ENCODE data around the gene NAXD.

NAXD gene

GRCh38 chr13:110636701-110637201 is 21.4 kb downstream of the NAXD start:
- H4K20me1 ChIP-seq, result peaks cover 30 to 89% (median 72%) of the 10 kb centered on the region in 11 experiments; a peak in 21 of 22 replicates
- no peaks in the 10 kb centered on the region for H3K27me3 ChIP-seq
- H3K4me3 ChIP-seq, result no peak overlapping the region
- peaks cover 77 to 91% (median 83%) of the 10 kb centered on the region in 11 experiments for H3K36me3 ChIP-seq
- no peaks in the 10 kb centered on the region for H3K9me3 ChIP-seq (replicated peaks in 1 of 11)
- H3K27ac ChIP-seq, result no peak overlapping the region
- H3K4me1 ChIP-seq, result peaks cover 0 to 11% (median 8%) of the 10 kb centered on the region in 10 experiments; a peak in 13 of 20 replicates
- H3K4me2 ChIP-seq, result no peak overlapping the region
- TF ChIP-seq Cebpa-rat (IDR thresholded peaks at IDR 0.05), result no peak
- H3K9ac ChIP-seq, result no peak overlapping the region

- peaks cover 0 to 11% (median 8%) of the 10 kb centered on the region in 10 experiments; a peak in 13 of 20 replicates for H3K4me1 ChIP-seq
- H3K4me2 ChIP-seq, result no peak overlapping the region
- TF ChIP-seq Cebpa-rat (IDR thresholded peaks at IDR 0.05), result no peak
- no peak overlapping the region for H3K4me3 ChIP-seq
- peaks cover 78 to 91% (median 86%) of the 10 kb centered on the region in 11 experiments for H3K36me3 ChIP-seq
- no peaks in the 10 kb centered on the region for H3K9me3 ChIP-seq (replicated peaks in 1 of 11)
- H4K20me1 ChIP-seq, result peaks cover 28 to 92% (median 74%) of the 10 kb centered on the region in 11 experiments; a peak in 21 of 22 replicates
- no peak overlapping the region for H3K27ac ChIP-seq
- H3K27me3 ChIP-seq, result no peaks in the 10 kb centered on the region
- no peak overlapping the region for H3K9ac ChIP-seq
Measured at GRCh38 chr13:110637275-110637674, 21.9 kb downstream of the NAXD start.

GRCh38 chr13:110637747-110638146 is 22.4 kb downstream of the NAXD start:
- peaks cover 28 to 97% (median 79%) of the 10 kb centered on the region in 11 experiments; a peak in 21 of 22 replicates for H4K20me1 ChIP-seq
- TF ChIP-seq Cebpa-rat (IDR thresholded peaks at IDR 0.05), result no peak
- no peak overlapping the region for H3K27ac ChIP-seq
- H3K36me3 ChIP-seq, result peaks cover 83 to 93% (median 91%) of the 10 kb centered on the region in 11 experiments
- peaks cover 0 to 11% (median 8%) of the 10 kb centered on the region in 10 experiments; a peak in 13 of 20 replicates for H3K4me1 ChIP-seq
- no peak overlapping the region for H3K4me2 ChIP-seq
- no peaks in the 10 kb centered on the region for H3K9me3 ChIP-seq (replicated peaks in 1 of 11)
- no peak overlapping the region for H3K4me3 ChIP-seq
- no peak overlapping the region for H3K9ac ChIP-seq
- H3K27me3 ChIP-seq, result no peaks in the 10 kb centered on the region

GRCh38 chr13:110638257-110638656 is 22.9 kb downstream of the NAXD start:
- Histone ChIP-seq H3K27me3 (no peaks in the 10 kb centered on the region), H3K4me3 (no peak overlapping the region), H3K27ac (no peak overlapping the region), H3K36me3 (peaks cover 88 to 99% (median 96%) of the 10 kb centered on the region in 11 experiments), H3K4me1 (peaks cover 0 to 11% (median 8%) of the 10 kb centered on the region in 10 experiments; a peak in 13 of 20 replicates), H3K9me3 (replicated peaks in 1 of 11) (no peaks in the 10 kb centered on the region), H3K9ac (no peak overlapping the region), H4K20me1 (peaks cover 28 to 98% (median 81%) of the 10 kb centered on the region in 11 experiments; a peak in 21 of 22 replicates), H3K4me2 (no peak overlapping the region)
- no peak for TF ChIP-seq Cebpa-rat (IDR thresholded peaks at IDR 0.05)

- Histone ChIP-seq H3K9me3 (replicated peaks in 1 of 11) (no peaks in the 10 kb centered on the region), H3K4me2 (no peak overlapping the region), H3K27ac (no peak overlapping the region), H3K4me3 (no peak overlapping the region), H3K27me3 (no peaks in the 10 kb centered on the region), H3K36me3 (peaks cover 91 to 100% (median 99%) of the 10 kb centered on the region in 11 experiments), H3K4me1 (peaks cover 0 to 11% (median 8%) of the 10 kb centered on the region in 10 experiments; a peak in 13 of 20 replicates), H3K9ac (no peak overlapping the region), H4K20me1 (peaks cover 23 to 97% (median 82%) of the 10 kb centered on the region in 11 experiments; a peak in 21 of 22 replicates)
- TF ChIP-seq Cebpa-rat (IDR thresholded peaks at IDR 0.05), result no peak
Measured at GRCh38 chr13:110638814-110639806, 23.8 kb downstream of the NAXD start.

GRCh38 chr13:110639935-110640334 is 24.6 kb downstream of the NAXD start:
- Histone ChIP-seq H3K27ac (peak overlapping the region in 2 of 11 experiments; percentile 10 to 43; a peak in 1 of 22 replicates), H3K4me1 (peaks cover 4 to 18% (median 15%) of the 10 kb centered on the region in 10 experiments; a peak in 18 of 20 replicates), H3K9ac (0 out of 22 replicates have a peak overlapping the region, but pooled peaks of 2 of the 11 experiments have one; percentile 18 to 27), H3K9me3 (replicated peaks in 1 of 11) (no peaks in the 10 kb centered on the region), H3K4me3 (no peak overlapping the region), H3K27me3 (no peaks in the 10 kb centered on the region), H3K4me2 (peak overlapping the region in 2 of 11 experiments; percentile 33 to 42; a peak in 3 of 22 replicates), H3K36me3 (peaks cover 88 to 99% (median 96%) of the 10 kb centered on the region in 11 experiments), H4K20me1 (peaks cover 15 to 97% (median 81%) of the 10 kb centered on the region in 11 experiments; a peak in 21 of 22 replicates)
- TF ChIP-seq Cebpa-rat (IDR thresholded peaks at IDR 0.05), result no peak

- Histone ChIP-seq H4K20me1 (peaks cover 14 to 97% (median 81%) of the 10 kb centered on the region in 11 experiments; a peak in 21 of 22 replicates), H3K4me1 (peaks cover 4 to 25% (median 21%) of the 10 kb centered on the region in 10 experiments; a peak in 18 of 20 replicates), H3K9ac (peak overlapping the region in 5 of 11 experiments; percentile 18 to 41 (median 26); a peak in 3 of 22 replicates), H3K27ac (peak overlapping the region in 4 of 11 experiments; percentile 8 to 43 (median 18); a peak in 3 of 22 replicates), H3K4me3 (no peak overlapping the region), H3K36me3 (peaks cover 82 to 99% (median 92%) of the 10 kb centered on the region in 11 experiments), H3K9me3 (replicated peaks in 1 of 11) (no peaks in the 10 kb centered on the region), H3K27me3 (no peaks in the 10 kb centered on the region), H3K4me2 (peak overlapping the region in 5 of 11 experiments; percentile 26 to 44 (median 33); a peak in 11 of 22 replicates)
- TF ChIP-seq Cebpa-rat (IDR thresholded peaks at IDR 0.05), result no peak
Measured at GRCh38 chr13:110640591-110641029, 25.3 kb downstream of the NAXD start.

Measured in BLaER1 treated with 17β-estradiol and CSF1 and Interleukin-3, amounts not matched to agents 10 nM and 100 nM (cell line).